ENCODE results near the gene ARPC2.

Gene ARPC2

DNA sequence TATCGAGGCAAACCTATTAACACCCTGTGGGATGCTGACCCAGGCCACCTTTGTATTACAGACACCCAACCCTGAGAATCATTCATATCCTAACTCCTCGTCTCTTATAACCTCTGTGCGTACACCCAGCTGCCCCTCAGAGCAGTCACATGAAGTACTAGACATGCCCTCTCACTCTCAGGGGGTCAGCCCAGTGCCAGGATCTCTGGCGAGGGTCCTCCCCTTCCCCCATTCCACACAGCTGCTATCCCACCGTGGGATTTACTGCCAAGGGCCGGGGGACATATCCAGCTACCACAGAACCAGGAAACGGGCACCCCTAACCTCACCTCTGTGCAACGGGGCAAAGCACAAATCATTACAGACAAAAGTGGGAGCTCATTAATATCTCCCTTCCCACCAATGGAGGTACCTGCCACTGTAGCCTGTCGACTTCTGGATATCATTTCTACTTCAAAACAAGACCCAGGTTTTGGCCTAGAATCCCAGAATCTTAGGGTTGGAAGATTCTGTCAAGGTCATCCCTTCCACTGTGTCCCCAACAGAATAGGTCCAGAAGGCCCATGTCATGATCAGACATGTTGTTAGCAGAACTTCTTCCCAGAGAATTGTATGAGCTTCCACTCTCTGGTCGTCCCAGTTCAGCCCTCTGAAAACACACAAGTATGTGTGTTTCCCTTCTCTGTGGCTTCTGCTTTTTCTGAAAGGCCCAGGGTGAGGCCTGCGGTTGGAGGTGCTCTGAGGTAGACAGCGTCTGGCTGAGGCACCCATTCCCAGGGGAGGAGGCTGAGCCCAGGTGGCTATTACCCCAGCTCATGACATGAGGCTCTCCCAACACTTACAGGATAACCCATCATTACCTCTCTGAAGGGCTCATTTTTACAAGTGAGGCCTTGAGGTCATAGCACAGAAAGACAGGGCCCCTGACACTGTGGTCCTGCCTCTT is 73.6 kb downstream of the ARPC2 start:
- no peaks in the 10 kb centered on the region for H3K36me3 ChIP-seq (ENCODE audit: insufficient read depth, low read length)
- H3K4me1 ChIP-seq (ENCODE audit: insufficient read depth, low read length): peaks cover 35% of the 10 kb centered on the region
- no peak overlapping the region for H3K9ac ChIP-seq (ENCODE audit: low read depth, low read length)
- H3K9me3 ChIP-seq (ENCODE audit: control insufficient read depth, insufficient read depth, low read length): no peaks in the 10 kb centered on the region

- Histone ChIP-seq H3K4me1 (ENCODE audit: insufficient read depth, low read length) (peaks cover 26% of the 10 kb centered on the region), H3K36me3 (ENCODE audit: insufficient read depth, low read length) (no peaks in the 10 kb centered on the region), H3K9me3 (ENCODE audit: control insufficient read depth, insufficient read depth, low read length) (no peaks in the 10 kb centered on the region), H3K9ac (ENCODE audit: low read depth, low read length) (peak overlapping the region; percentile 90; the same call in 1 of the 2 replicates)
Observed at GRCh38 chr2:218291318-218292047, 74.5 kb downstream of the ARPC2 start.

DNA sequence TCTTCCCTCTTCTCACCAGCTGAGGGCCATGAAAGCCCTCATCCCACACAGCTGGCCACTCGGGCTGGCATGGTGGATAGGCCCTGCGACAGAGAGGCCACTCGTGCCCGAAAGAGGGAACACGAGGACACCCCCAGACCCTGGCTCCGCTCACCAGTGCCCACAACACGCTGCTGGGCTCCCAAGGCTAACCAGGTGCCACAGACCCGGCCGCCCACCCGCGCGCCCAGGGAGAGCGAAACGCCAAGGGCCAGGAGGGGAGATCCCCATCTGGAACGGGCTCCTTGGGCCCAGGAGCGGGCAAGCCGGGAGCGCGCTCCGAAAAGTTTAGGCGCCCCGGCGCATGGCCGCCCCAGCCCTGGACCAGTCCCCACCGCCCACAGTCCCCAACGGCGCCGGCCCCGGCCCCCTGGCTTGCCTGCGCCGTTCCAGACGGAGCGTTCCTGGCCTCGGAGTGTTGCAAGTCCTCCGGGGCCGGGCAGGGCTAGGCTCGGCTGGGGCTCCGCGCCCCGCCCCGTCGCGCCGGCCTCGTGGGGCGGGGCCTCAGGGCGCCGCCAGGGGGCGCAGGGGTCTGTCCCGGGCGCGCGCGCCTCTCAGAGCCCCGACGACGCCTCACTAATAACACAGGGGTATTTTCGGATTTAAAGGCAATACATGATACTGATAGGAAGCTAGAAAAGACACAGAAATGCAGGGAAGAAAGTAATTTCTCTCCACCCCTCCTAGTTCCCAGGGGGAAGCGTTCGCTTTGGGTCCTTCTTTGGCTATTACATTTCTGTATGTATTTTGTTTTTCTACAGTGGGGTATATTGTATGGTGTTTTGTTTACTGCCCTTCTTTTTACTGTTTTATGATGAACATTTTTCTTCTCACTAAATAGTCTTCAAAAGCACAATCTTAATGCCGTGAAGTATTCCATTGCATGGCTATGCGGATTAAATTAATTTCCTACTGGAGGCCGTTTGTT is 75.3 kb downstream of the ARPC2 start, which contains the start of gene TMBIM1:
Gene TMBIM1 (minus strand): TSS at position 456 of the 967 bp plus-strand sequence. CDS start 10,362 bp downstream, outside the sequence.
- H3K36me3 ChIP-seq (ENCODE audit: insufficient read depth, low read length): no peaks in the 10 kb centered on the region
- no peaks in the 10 kb centered on the region for H3K9me3 ChIP-seq (ENCODE audit: control insufficient read depth, insufficient read depth, low read length)
- peak within 1 kb of the TSS; percentile 90 for H3K9ac ChIP-seq (ENCODE audit: low read depth, low read length)
- H3K4me1 ChIP-seq (ENCODE audit: insufficient read depth, low read length): peaks cover 20% of the 10 kb centered on the region; the same call in 1 of the 2 replicates

- Histone ChIP-seq H3K9ac (ENCODE audit: low read depth, low read length) (no peak overlapping the region), H3K9me3 (ENCODE audit: control insufficient read depth, insufficient read depth, low read length) (no peaks in the 10 kb centered on the region), H3K4me1 (ENCODE audit: insufficient read depth, low read length) (peaks cover 20% of the 10 kb centered on the region; the same call in 1 of the 2 replicates), H3K36me3 (ENCODE audit: insufficient read depth, low read length) (no peaks in the 10 kb centered on the region)
Observed at GRCh38 chr2:218293715-218294429, 76.9 kb downstream of the ARPC2 start.

GRCh38 chr2:218294430-218295022 is 77.5 kb downstream of the ARPC2 start:
- Histone ChIP-seq H3K9ac (ENCODE audit: low read depth, low read length) (no peak overlapping the region), H3K9me3 (ENCODE audit: control insufficient read depth, insufficient read depth, low read length) (no peaks in the 10 kb centered on the region), H3K4me1 (ENCODE audit: insufficient read depth, low read length) (peaks cover 19% of the 10 kb centered on the region; the same call in 1 of the 2 replicates), H3K36me3 (ENCODE audit: insufficient read depth, low read length) (no peaks in the 10 kb centered on the region)

DNA sequence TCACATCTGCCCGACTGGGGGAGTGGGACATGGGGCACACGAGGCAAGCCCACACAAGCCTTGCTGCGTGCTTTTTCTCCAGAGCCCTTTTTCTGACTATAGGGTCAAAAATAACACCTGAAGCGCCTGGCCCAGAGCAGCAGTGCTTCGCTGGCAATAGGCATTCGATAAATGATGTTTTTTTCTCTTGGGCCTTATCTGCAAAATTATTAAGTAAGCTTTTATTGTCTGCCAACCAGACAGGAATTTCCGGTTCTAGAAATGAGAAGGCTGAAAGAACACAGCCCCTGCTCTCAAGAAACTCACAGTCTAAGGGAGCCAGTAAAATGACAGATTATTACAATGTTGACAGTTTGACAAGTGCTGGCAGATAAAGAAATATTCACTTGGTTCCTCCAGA is 78.0 kb downstream of the ARPC2 start:
- no peak overlapping the region for H3K9ac ChIP-seq (ENCODE audit: low read depth, low read length)
- H3K4me1 ChIP-seq (ENCODE audit: insufficient read depth, low read length): peaks cover 14% of the 10 kb centered on the region; the same call in 1 of the 2 replicates
- no peaks in the 10 kb centered on the region for H3K9me3 ChIP-seq (ENCODE audit: control insufficient read depth, insufficient read depth, low read length)
- H3K36me3 ChIP-seq (ENCODE audit: insufficient read depth, low read length): no peaks in the 10 kb centered on the region

DNA sequence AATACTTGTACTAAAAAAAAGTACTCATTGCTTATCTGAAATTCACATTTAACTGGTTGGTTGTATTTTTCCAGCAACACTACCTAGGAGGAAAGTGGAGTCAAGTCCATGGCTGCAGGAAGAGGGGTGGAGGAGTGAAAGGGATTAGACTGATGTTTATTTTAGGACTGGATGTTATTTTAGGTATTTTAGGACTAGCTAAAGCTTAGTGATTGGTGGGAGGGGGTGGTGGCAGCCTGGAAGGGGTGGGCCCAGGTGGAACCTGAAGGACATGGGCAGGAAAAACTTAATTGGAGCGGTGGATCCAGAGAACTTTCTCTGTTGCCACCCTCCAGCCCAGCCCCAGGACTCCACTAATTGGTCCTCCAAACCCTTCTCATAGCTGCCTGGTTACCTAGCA is 79.2 kb downstream of the ARPC2 start:
- no peaks in the 10 kb centered on the region for H3K36me3 ChIP-seq (ENCODE audit: insufficient read depth, low read length)
- H3K9ac ChIP-seq (ENCODE audit: low read depth, low read length): no peak overlapping the region
- no peaks in the 10 kb centered on the region for H3K9me3 ChIP-seq (ENCODE audit: control insufficient read depth, insufficient read depth, low read length)
- peaks cover 12% of the 10 kb centered on the region; the same call in 1 of the 2 replicates for H3K4me1 ChIP-seq (ENCODE audit: insufficient read depth, low read length)

- no peak overlapping the region for H3K9ac ChIP-seq (ENCODE audit: low read depth, low read length)
- no peaks in the 10 kb centered on the region for H3K9me3 ChIP-seq (ENCODE audit: control insufficient read depth, insufficient read depth, low read length)
- peaks cover 12% of the 10 kb centered on the region; the same call in 1 of the 2 replicates for H3K4me1 ChIP-seq (ENCODE audit: insufficient read depth, low read length)
- H3K36me3 ChIP-seq (ENCODE audit: insufficient read depth, low read length): no peaks in the 10 kb centered on the region
Observed at GRCh38 chr2:218296847-218297246, 79.9 kb downstream of the ARPC2 start.

GRCh38 chr2:218298314-218298875 is 81.4 kb downstream of the ARPC2 start:
- no peak overlapping the region for H3K9ac ChIP-seq (ENCODE audit: low read depth, low read length)
- peaks cover 9% of the 10 kb centered on the region; the same call in 1 of the 2 replicates for H3K4me1 ChIP-seq (ENCODE audit: insufficient read depth, low read length)
- no peaks in the 10 kb centered on the region for H3K9me3 ChIP-seq (ENCODE audit: control insufficient read depth, insufficient read depth, low read length)

DNA sequence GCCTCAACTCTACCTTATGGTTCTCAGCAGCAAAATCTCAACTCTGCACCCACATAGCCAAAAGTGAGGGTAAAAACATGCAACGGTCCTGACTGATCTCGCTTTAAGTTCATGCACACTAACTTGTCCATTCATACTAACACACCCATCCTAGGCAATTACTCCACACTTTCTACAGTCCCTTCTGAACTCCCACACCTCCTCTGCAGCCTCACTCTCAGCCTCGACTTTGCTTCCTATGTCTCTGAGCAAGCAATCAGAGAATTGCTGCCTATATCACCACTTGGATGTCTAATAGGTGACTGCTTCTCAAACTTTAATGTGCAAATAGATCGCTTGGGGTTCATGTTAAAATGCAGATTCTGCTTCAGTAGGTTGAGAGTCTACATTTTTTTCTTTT is 83.2 kb downstream of the ARPC2 start:
- H3K36me3 ChIP-seq (ENCODE audit: insufficient read depth, low read length): no peaks in the 10 kb centered on the region
- H3K4me1 ChIP-seq (ENCODE audit: insufficient read depth, low read length): peaks cover 2% of the 10 kb centered on the region; the same call in 1 of the 2 replicates
- no peak overlapping the region for H3K9ac ChIP-seq (ENCODE audit: low read depth, low read length)
- H3K9me3 ChIP-seq (ENCODE audit: control insufficient read depth, insufficient read depth, low read length): no peaks in the 10 kb centered on the region

More at GRCh38 chr2:218298314-218298875, 81.4 kb downstream of the ARPC2 start:
- no peaks in the 10 kb centered on the region for H3K36me3 ChIP-seq (ENCODE audit: insufficient read depth, low read length)

GRCh38 chr2:218301176-218301819 is 84.3 kb downstream of the ARPC2 start:
- no peak overlapping the region for H3K9ac ChIP-seq (ENCODE audit: low read depth, low read length)
- H3K9me3 ChIP-seq (ENCODE audit: control insufficient read depth, insufficient read depth, low read length): no peaks in the 10 kb centered on the region
- no peaks in the 10 kb centered on the region; the same call in 1 of the 2 replicates for H3K4me1 ChIP-seq (ENCODE audit: insufficient read depth, low read length)
- no peaks in the 10 kb centered on the region for H3K36me3 ChIP-seq (ENCODE audit: insufficient read depth, low read length)

Measured in ES-I3 (cell line).